CD4-positive, alpha-beta T cell (primary cell): ENCODE measurements around the gene THRB. TPM values are rescaled to one million over a fixed set of nuclear protein-coding genes. Genes with fewer than 3 reads are reported as not detected.

ENCODE experiments used
- ATAC-seq: fragments of 200-7000 bp; cut with Tn5 transposase; one replicate; pipeline ENCODE4 v1.10.0; 2022; ENCODE audit warnings: mild to moderate bottlenecking; ENCODE audit not compliant: poor library complexity
- CTCF ChIA-PET: fragments of 350-600 bp; sonication (Branson Sonifier 250); formaldehyde crosslinking; loops from one replicate; lab custom pipeline; 2021; ENCODE audit warnings: antibody characterized with exemption, inconsistent platforms; lab: Charles Lee
- POLR2A ChIA-PET: fragments of 350-600 bp; sonication (Branson Sonifier 250); formaldehyde crosslinking; loops from one replicate; lab custom pipeline; 2021; ENCODE audit warnings: antibody characterized with exemption, inconsistent platforms; lab: Charles Lee
- DNase-seq, 14 experiments: peaks; one replicate each; pipeline ENCODE4 v3.0.0-alpha.2; 2013 to 2020; ENCODE audit warnings: mixed read lengths in 2 of 14
- H3K27ac ChIP-seq, 2 donors: one replicate each; pipeline versions ENCODE4 v1.5.1 to v1.7.0; 2013; ENCODE audit warnings: low read length in 2 of 2, low read depth in 1 of 2, mild to moderate bottlenecking in 1 of 2
- H3K27me3 ChIP-seq, 2 experiments: 1 replicate in 1 of 2; 2 replicates in 1 of 2; pipeline versions ENCODE4 v1.6.1 to v1.7.0; 2013; ENCODE audit warnings: low read length in 2 of 2, control low read depth in 1 of 2, mild to moderate bottlenecking in 1 of 2, moderate library complexity in 1 of 2; ENCODE audit not compliant: insufficient read depth in 2 of 2, control insufficient read depth in 1 of 2
- H3K36me3 ChIP-seq: one replicate; pipeline ENCODE4 v1.6.1; 2013; ENCODE audit warnings: low read length, control low read depth; ENCODE audit not compliant: insufficient read depth
- H3K4me1 ChIP-seq: one replicate; pipeline ENCODE4 v1.6.1; 2013; ENCODE audit warnings: low read length, control low read depth; ENCODE audit not compliant: insufficient read depth
- H3K4me3 ChIP-seq: one replicate; pipeline ENCODE4 v1.5.1; 2013; ENCODE audit warnings: mild to moderate bottlenecking, low read length, moderate library complexity
- H3K9me3 ChIP-seq, 2 experiments: 1 replicate in 1 of 2; 2 replicates in 1 of 2; pipeline versions ENCODE4 v1.6.1 to v1.7.0; 2013; ENCODE audit warnings: low read length in 2 of 2, mild to moderate bottlenecking in 2 of 2, control low read depth in 1 of 2, moderate library complexity in 1 of 2; ENCODE audit not compliant: control insufficient read depth in 1 of 2, insufficient read depth in 1 of 2
- H3K27ac Mint-ChIP-seq: one replicate; pipeline ENCODE4 v1.8.0; 2020; ENCODE audit warnings: mixed read lengths
- H3K27me3 Mint-ChIP-seq: one replicate; pipeline ENCODE4 v1.8.0; 2021; ENCODE audit warnings: mixed read lengths
- H3K36me3 Mint-ChIP-seq: one replicate; pipeline ENCODE4 v1.8.0; 2021; ENCODE audit warnings: low read depth, mixed read lengths
- H3K4me1 Mint-ChIP-seq: one replicate; pipeline ENCODE4 v1.8.0; 2021; ENCODE audit warnings: low read depth, mixed read lengths
- H3K4me3 Mint-ChIP-seq: one replicate; pipeline ENCODE4 v1.8.0; 2020; ENCODE audit warnings: mild to moderate bottlenecking, mixed read lengths
- H3K9me3 Mint-ChIP-seq: one replicate; pipeline ENCODE4 v1.8.0; 2020; ENCODE audit warnings: mixed read lengths
- CTCF ChIP-seq: fragments of 200-600 bp; IDR thresholded peaks from one replicate; pipeline ENCODE4 v1.8.0; 2022; ENCODE audit warnings: antibody characterized with exemption, mild to moderate bottlenecking
- intact Hi-C, 2 experiments: fragments of 100-400 bp; cut with DNase I in 1 of 2; cut with micrococcal nuclease in 1 of 2; formaldehyde crosslinking; loops; one replicate each; pipeline versions ENCODE4 v1.15.1 to v1.9.0; 2023 to 2025; cut with DNase I, micrococcal nuclease
- total RNA-seq, 174 experiments: library from RNA in 2 of 174; stranded (reverse) in 2 of 174; gene quantifications; one replicate each; pipeline ENCODE4 v1.2.3 and lab custom pipeline; 2021 to 2026

The THRB gene
- total RNA-seq, 2 experiments from 2014 or later = not detected

- no peaks in the 10 kb centered on the region for H3K4me1 ChIP-seq
- POLR2A ChIA-PET = no interaction called here
- H3K9me3 ChIP-seq = no peaks in the 10 kb centered on the region
- Mint-ChIP-seq H3K4me3 (no peak overlapping the region), H3K27ac (no peak overlapping the region), H3K27me3 (peaks cover 3% of the 10 kb centered on the region), H3K4me1 (no peaks in the 10 kb centered on the region), H3K9me3 (no peaks in the 10 kb centered on the region), H3K36me3 (no peaks in the 10 kb centered on the region)
- H3K4me3 ChIP-seq = no peak overlapping the region
- intact Hi-C loops = no loop called here
- ATAC-seq (no peak), DNase-seq (no peak)
- TF ChIP-seq CTCF = no peak
- H3K27me3 ChIP-seq = no peaks in the 10 kb centered on the region
- H3K27ac ChIP-seq = no peak overlapping the region
- CTCF ChIA-PET = no interaction called here
- no peaks in the 10 kb centered on the region for H3K36me3 ChIP-seq
These were observed 261.9 kb downstream of the THRB start for GRCh38 chr3:24232784-24233183.

- H3K9me3 ChIP-seq = no peaks in the 10 kb centered on the region
- Mint-ChIP-seq H3K27ac (no peak overlapping the region), H3K27me3 (peaks cover 3% of the 10 kb centered on the region), H3K4me1 (no peaks in the 10 kb centered on the region), H3K4me3 (no peak overlapping the region), H3K36me3 (no peaks in the 10 kb centered on the region), H3K9me3 (no peaks in the 10 kb centered on the region)
- ATAC-seq (no peak), DNase-seq (no peak)
- ChIA-PET POLR2A (interaction anchor here (0.6 kb wide), 1 partner anchor 223 kb away, joined by 3 read pairs; no protein-coding TSS in a partner anchor), CTCF (no interaction called here)
- H3K27ac ChIP-seq = no peak overlapping the region
- no peaks in the 10 kb centered on the region for H3K27me3 ChIP-seq
- H3K36me3 ChIP-seq = no peaks in the 10 kb centered on the region
- H3K4me1 ChIP-seq = no peaks in the 10 kb centered on the region
- TF ChIP-seq CTCF = no peak
- H3K4me3 ChIP-seq = no peak overlapping the region
- intact Hi-C loops = no loop called here
These were observed 265.0 kb downstream of the THRB start for GRCh38 chr3:24229468-24230221.

- no peaks in the 10 kb centered on the region for H3K4me1 ChIP-seq
- Mint-ChIP-seq H3K9me3 (no peaks in the 10 kb centered on the region), H3K27me3 (peaks cover 7% of the 10 kb centered on the region), H3K27ac (no peak overlapping the region), H3K36me3 (no peaks in the 10 kb centered on the region), H3K4me1 (no peaks in the 10 kb centered on the region), H3K4me3 (no peak overlapping the region)
- no peak for ATAC-seq
- no peak overlapping the region for H3K4me3 ChIP-seq
- ChIA-PET CTCF (no interaction called here), POLR2A (no interaction called here)
- intact Hi-C loops = no loop called here
- no peaks in the 10 kb centered on the region for H3K36me3 ChIP-seq
- TF ChIP-seq CTCF = no peak
- H3K27ac ChIP-seq = no peak overlapping the region
- DNase-seq = no peak
- no peaks in the 10 kb centered on the region for H3K9me3 ChIP-seq
- H3K27me3 ChIP-seq = no peaks in the 10 kb centered on the region
These were observed 267.0 kb downstream of the THRB start for GRCh38 chr3:24227635-24228034.
